Measurements from ENCODE around the gene MISP3. TPM values are rescaled to one million over a fixed set of nuclear protein-coding genes. Genes with fewer than 3 reads are reported as not detected.

Gene MISP3
- total RNA-seq, 6 experiments from 2014 or later, result 0.62 to 1.2 (median 0.88) TPM

GRCh38 chr19:14119146-14119545 is 46.6 kb downstream of the MISP3 start:
- H3K27ac Mint-ChIP-seq, result peak overlapping the region; percentile 99
- H3K9me3 Mint-ChIP-seq, result no peaks in the 10 kb centered on the region
- no peak for DNase-seq
- H3K4me3 Mint-ChIP-seq, result peak overlapping the region; percentile 89
- H3K27me3 Mint-ChIP-seq (ENCODE audit: insufficient read depth), result peaks cover 4% of the 10 kb centered on the region; the same call in 1 of the 2 replicates
- peaks cover 33% of the 10 kb centered on the region for H3K4me1 Mint-ChIP-seq (ENCODE audit: low read depth)
- no peak for TF ChIP-seq CTCF (IDR thresholded peaks at IDR 0.05)
- H3K36me3 Mint-ChIP-seq (ENCODE audit: low read depth), result no peaks in the 10 kb centered on the region

DNA sequence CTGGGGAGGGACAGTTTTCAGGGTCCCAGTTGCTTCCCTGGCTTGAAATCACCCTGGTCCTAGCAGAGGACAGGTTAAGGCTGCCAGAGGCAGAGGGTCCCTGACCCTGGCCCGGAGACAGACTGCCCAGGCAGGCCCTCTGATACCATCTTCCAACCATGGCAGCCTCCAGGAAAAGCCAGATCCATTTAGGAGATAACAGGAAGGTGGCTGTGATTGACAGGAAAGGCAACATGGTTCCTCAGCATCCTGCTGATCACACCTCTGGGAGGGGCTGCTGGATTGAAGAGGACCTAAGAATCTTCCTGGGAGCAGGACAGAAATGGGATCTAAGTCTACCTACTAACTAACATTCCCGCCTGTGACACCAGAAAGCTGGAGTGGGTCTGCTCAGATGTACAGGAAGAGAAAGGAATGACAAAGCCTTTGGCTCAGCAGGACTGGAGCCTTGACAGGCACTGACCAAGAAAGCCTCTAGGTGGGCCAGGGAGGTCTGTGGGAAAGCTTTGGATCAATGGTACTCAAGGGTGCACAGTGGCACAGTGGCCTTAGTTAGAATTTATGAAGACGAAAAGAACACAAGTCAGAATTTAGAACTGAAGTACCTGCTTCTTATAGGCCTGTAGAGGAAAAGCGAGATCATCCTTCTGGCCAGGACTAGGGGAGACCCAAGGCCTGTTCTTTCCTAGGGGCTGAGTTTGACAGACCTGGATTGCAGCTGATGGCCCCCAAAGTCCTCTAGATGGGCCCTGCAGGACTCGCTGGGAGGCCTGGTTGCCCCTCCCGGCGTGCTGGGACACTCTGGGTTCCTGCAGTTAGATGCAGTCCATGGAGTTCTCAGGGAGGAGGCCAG is 47.3 kb downstream of the MISP3 start:
- H3K27ac Mint-ChIP-seq, result peak overlapping the region; percentile 99
- no peaks in the 10 kb centered on the region for H3K9me3 Mint-ChIP-seq

GRCh38 chr19:14120497-14120780 is 47.9 kb downstream of the MISP3 start:
- TF ChIP-seq CTCF (IDR thresholded peaks at IDR 0.05), result no peak
- DNase-seq, result no peak
- Mint-ChIP-seq H3K36me3 (ENCODE audit: low read depth) (no peaks in the 10 kb centered on the region), H3K9me3 (no peaks in the 10 kb centered on the region), H3K4me1 (ENCODE audit: low read depth) (peaks cover 24% of the 10 kb centered on the region), H3K27me3 (ENCODE audit: insufficient read depth) (peaks cover 4% of the 10 kb centered on the region; the same call in 1 of the 2 replicates), H3K4me3 (no peak overlapping the region), H3K27ac (no peak overlapping the region)

More for the DNA sequence above, 47.3 kb downstream of the MISP3 start:
- H3K27me3 Mint-ChIP-seq (ENCODE audit: insufficient read depth), result peaks cover 4% of the 10 kb centered on the region; the same call in 1 of the 2 replicates
- no peak overlapping the region for H3K4me3 Mint-ChIP-seq
- peaks cover 30% of the 10 kb centered on the region for H3K4me1 Mint-ChIP-seq (ENCODE audit: low read depth)
- DNase-seq, result no peak
- no peaks in the 10 kb centered on the region for H3K36me3 Mint-ChIP-seq (ENCODE audit: low read depth)
- TF ChIP-seq CTCF (IDR thresholded peaks at IDR 0.05), result no peak

- Mint-ChIP-seq H3K9me3 (no peaks in the 10 kb centered on the region), H3K27ac (no peak overlapping the region), H3K36me3 (ENCODE audit: low read depth) (no peaks in the 10 kb centered on the region), H3K4me3 (no peak overlapping the region), H3K27me3 (ENCODE audit: insufficient read depth) (peaks cover 2% of the 10 kb centered on the region; the same call in 1 of the 2 replicates), H3K4me1 (ENCODE audit: low read depth) (peaks cover 12% of the 10 kb centered on the region)
- TF ChIP-seq CTCF (IDR thresholded peaks at IDR 0.05), result no peak
- no peak for DNase-seq
Measured at GRCh38 chr19:14122924-14123323, 50.3 kb downstream of the MISP3 start.

Other genes with a start within 250 kb of the MISP3 start
- 1 to 10 TPM in 5 of 6 experiments, under 1 TPM in 1; 0.91 to 1.7 (median 1.4) TPM for gene NANOS3, start 195.7 kb upstream of the MISP3 start, total RNA-seq (2021; fragmentation: NEBNext Ultra II Directional; extraction: Animal tissue kit (Norgen Biotek cat#: 25700))
- under 1 TPM; 0.37 to 0.67 (median 0.55) TPM for gene BRME1, start 166.7 kb upstream of the MISP3 start, total RNA-seq (2021; fragmentation: NEBNext Ultra II Directional; extraction: Animal tissue kit (Norgen Biotek cat#: 25700))
- 10 to 100 TPM; 22.9 to 28.3 (median 25.5) TPM for gene CC2D1A, start 166.6 kb upstream of the MISP3 start, total RNA-seq (2021; fragmentation: NEBNext Ultra II Directional; extraction: Animal tissue kit (Norgen Biotek cat#: 25700))
- 10 to 100 TPM; 10.1 to 13.7 (median 12.2) TPM for gene PODNL1, start 134.4 kb upstream of the MISP3 start, total RNA-seq (2021; fragmentation: NEBNext Ultra II Directional; extraction: Animal tissue kit (Norgen Biotek cat#: 25700))
- gene DCAF15, start 120.3 kb upstream of the MISP3 start, total RNA-seq (2021; fragmentation: NEBNext Ultra II Directional; extraction: Animal tissue kit (Norgen Biotek cat#: 25700)), result 10 to 100 TPM; 19.9 to 29.0 (median 26.5) TPM
- 10 to 100 TPM; 11.6 to 13.0 (median 12.2) TPM for gene RFX1, start 66.5 kb upstream of the MISP3 start, total RNA-seq (2021; fragmentation: NEBNext Ultra II Directional; extraction: Animal tissue kit (Norgen Biotek cat#: 25700))
- not detected for gene RLN3, start 44.6 kb upstream of the MISP3 start, total RNA-seq (2021; fragmentation: NEBNext Ultra II Directional; extraction: Animal tissue kit (Norgen Biotek cat#: 25700))
- 1 to 10 TPM; 4.7 to 6.1 (median 5.1) TPM for gene IL27RA, start 41.0 kb upstream of the MISP3 start, total RNA-seq (2021; fragmentation: NEBNext Ultra II Directional; extraction: Animal tissue kit (Norgen Biotek cat#: 25700))
- 1 to 10 TPM; 1.2 to 4.0 (median 2.8) TPM for gene PALM3, start 10.7 kb upstream of the MISP3 start, total RNA-seq (2021; fragmentation: NEBNext Ultra II Directional; extraction: Animal tissue kit (Norgen Biotek cat#: 25700))
- not detected for gene C19orf67, start 13.0 kb downstream of the MISP3 start, total RNA-seq (2021; fragmentation: NEBNext Ultra II Directional; extraction: Animal tissue kit (Norgen Biotek cat#: 25700))
- 10 to 100 TPM; 33.0 to 48.6 (median 35.9) TPM for gene SAMD1, start 18.0 kb downstream of the MISP3 start, total RNA-seq (2021; fragmentation: NEBNext Ultra II Directional; extraction: Animal tissue kit (Norgen Biotek cat#: 25700))
- 100 to 1,000 TPM; 137 to 170 (median 149) TPM for gene PRKACA, start 45.0 kb downstream of the MISP3 start, total RNA-seq (2021; fragmentation: NEBNext Ultra II Directional; extraction: Animal tissue kit (Norgen Biotek cat#: 25700))
- 10 to 100 TPM; 11.0 to 22.8 (median 18.6) TPM for gene ASF1B, start 63.8 kb downstream of the MISP3 start, total RNA-seq (2021; fragmentation: NEBNext Ultra II Directional; extraction: Animal tissue kit (Norgen Biotek cat#: 25700))
- 1 to 10 TPM; 1.6 to 2.9 (median 2.2) TPM for gene ADGRL1, start 133.4 kb downstream of the MISP3 start, total RNA-seq (2021; fragmentation: NEBNext Ultra II Directional; extraction: Animal tissue kit (Norgen Biotek cat#: 25700))

Measured in HFFc6 (cell line).